NCI-H1417 (cell line): ENCODE data around the gene ERRFI1.
"Not testable (repeated sequence)": the region's sequence is repeated elsewhere in the genome, so short reads cannot be mapped to it uniquely, and the experiment has no call there.

Experiments
- DNase-seq, 3 experiments: peaks; one replicate each; lab custom pipeline; 2025; lab: John Stamatoyannopoulos, UW

The ERRFI1 gene

DNA sequence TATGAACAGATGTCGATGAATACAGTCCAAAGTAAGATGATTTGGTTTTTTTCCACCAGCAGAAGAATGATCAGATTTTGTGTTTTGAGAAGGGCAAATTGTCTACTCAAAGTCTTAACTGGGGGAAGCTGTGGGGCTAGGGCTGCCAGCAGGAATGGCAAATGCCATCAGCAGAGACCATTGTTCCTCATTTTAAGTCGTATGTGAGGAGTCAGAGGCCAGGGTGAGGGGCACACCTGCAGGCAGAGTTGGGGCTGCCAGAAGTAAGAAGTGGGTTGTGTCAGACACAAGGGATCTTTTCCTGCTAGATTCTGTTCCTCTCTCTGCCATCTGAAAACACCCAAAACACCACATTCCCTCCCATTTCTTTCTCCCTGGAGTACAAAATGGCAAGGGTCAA is 55.9 kb downstream of the ERRFI1 start:
- no peak for DNase-seq

DNA sequence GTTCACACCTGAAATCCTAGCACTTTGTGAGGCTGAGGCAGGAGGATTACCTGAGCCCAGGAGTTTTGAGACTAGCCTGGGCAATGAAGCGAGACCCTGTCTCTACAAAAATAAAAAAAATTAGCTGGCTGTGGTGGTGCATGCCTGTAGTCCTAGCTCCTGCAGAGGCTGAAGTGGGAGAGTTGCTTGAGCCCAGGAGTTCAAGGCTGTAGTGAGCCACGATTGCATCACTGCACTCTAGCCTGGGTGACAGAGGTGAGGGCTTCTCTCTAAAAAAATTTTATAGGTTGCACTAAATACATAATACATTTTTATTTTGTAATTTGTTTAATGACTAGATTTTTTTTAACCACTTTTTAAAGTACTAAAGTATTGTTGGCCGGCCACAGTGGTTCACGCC is 58.5 kb downstream of the ERRFI1 start:
- no peak for DNase-seq

- no peak for DNase-seq
These were observed 58.9 kb downstream of the ERRFI1 start for GRCh38 chr1:7967196-7967595.

- DNase-seq, result no peak
These were observed 61.6 kb downstream of the ERRFI1 start for GRCh38 chr1:7964476-7964875.

DNA sequence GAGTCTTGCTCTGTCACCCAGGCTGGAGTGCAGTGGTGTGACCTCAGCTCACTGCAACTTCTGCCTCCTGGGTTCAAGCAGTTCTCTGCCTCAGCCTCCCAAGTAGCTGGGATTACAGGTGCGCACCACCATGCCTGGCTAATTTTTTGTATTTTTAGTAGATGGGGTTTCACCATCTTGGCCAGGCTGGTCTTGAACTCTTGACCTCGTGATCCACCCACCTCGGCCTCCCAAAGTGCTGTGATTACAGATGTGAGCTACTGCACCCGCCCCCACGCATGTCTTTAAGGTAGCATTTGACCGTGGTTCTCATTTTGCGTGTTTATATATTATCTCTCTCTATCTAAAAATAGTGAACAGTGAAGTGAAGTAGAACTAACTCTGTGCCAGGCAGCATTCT is 62.3 kb downstream of the ERRFI1 start:
- DNase-seq, result not testable (repeated sequence)

- DNase-seq, result not testable (repeated sequence)
These were observed 62.8 kb downstream of the ERRFI1 start for GRCh38 chr1:7963378-7963730.

DNA sequence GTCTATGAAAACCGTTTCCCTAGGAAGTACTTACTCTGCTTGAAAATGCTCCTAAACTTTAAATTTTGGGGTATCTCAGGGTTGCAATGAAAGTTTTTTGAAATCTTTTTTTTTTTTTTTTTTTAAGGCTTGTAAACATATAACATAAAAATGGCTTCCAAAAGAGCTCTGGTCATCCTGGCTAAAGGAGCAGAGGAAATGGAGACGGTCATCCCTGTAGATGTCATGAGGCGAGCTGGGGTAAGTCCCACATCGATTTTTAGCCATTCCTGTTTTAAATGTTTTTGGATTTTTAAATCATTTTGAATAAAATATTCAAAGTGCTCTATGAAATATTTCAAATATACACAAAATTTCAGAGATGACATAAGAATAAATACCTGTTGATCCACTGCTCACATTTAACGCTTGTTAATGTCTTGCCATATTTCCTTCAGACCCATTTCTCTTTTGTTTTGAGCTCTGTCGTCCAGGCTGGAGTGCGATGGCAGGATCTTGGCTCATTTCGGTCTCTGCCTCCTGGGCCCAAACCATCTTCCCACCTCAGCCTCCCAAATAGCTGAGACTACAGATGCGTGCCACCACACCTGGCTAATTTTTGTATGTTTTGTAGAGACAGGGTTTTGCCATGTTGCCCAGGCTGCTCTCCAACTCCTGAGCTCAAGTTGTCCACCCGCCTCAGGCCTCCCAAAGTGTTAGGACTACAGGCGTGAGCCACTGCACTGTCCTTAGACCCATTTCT is 63.3 kb downstream of the ERRFI1 start:
- no peak for DNase-seq

GRCh38 chr1:7962014-7962335 is 64.1 kb downstream of the ERRFI1 start:
- no peak for DNase-seq
